ENCODE results near the gene SLC19A2. TPM values are rescaled to one million over a fixed set of nuclear protein-coding genes. Genes with fewer than 3 reads are reported as not detected.

SLC19A2 gene
- total and polyA plus RNA-seq, 2 donors (not counting 3 experiments of a cell fraction or from before 2014, with no cell fraction given), result 5.2 to 5.4 TPM

DNA sequence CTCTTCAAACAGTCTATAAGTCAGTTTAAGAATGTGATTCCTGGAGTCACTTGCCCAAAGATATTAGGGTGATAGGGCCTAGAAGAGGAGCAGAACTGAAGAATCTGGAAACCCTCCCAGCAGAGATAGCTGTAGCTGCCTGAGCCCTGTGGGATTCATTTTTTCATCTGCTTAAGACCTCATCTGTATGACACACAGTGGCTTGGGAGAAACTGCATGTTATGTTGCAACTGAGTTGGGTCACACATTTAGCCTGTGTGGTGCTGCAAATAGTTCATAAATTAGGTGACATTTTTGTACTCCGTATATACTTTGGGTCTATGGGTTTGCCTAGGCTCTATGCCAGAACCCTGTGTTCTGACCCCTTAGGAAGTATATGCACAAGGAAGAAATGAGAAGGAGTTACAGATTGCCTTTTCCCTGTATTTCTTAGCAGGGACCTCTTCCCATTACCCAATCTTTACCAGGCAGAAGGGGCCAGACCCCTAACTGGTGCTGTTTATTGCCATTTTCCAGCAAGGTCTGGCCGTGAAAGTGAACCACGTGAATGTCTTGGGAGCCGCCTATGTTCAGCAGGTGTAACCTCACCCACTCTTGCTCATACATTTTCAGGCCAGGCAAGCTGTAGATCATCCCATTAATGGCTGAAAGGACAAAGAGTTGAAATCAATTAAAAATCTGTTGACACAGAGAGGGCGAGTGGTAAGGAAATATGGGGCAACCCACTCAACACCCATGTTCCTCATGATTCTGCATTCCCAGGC lies 41.9 kb upstream of the SLC19A2 start:
- H3K27me3 ChIP-seq (ENCODE audit: control insufficient read depth in 2 of 2, insufficient read depth in 2 of 2, low read length in 2 of 2), result no peaks in the 10 kb centered on the region
- H3K9me3 ChIP-seq (replicated peaks; ENCODE audit: control insufficient read depth, insufficient read depth, low read length), result no peaks in the 10 kb centered on the region
- H3K4me2 ChIP-seq (ENCODE audit: insufficient read depth, low read length), result no peak overlapping the region
- intact Hi-C loops (cut with micrococcal nuclease) (no loop called here), dilution Hi-C loops (cut with MboI; ENCODE audit: extremely low pct_ligation_motif_present, low sequenced_read_pairs) (no loop called here)
- ChIA-PET POLR2A (no interaction called here), CTCF (no interaction called here)
- no peak overlapping the region for H2AFZ ChIP-seq (ENCODE audit: low read depth, low read length)
- no peaks in the 10 kb centered on the region for H3K9me1 ChIP-seq (replicated peaks; ENCODE audit: control insufficient read depth, extremely low read depth, insufficient read depth, low read length)
- no peak overlapping the region for H3K9ac ChIP-seq (replicated peaks; ENCODE audit: extremely low read depth, insufficient read depth, low read length)
- no peaks in the 10 kb centered on the region for H3K79me2 ChIP-seq (ENCODE audit: control insufficient read depth, insufficient read depth, low read length)
- H3K36me3 ChIP-seq (ENCODE audit: control insufficient read depth in 2 of 2, extremely low read depth in 1 of 2, insufficient read depth in 2 of 2, low read length in 2 of 2), result no peaks in the 10 kb centered on the region
- H4K20me1 ChIP-seq (replicated peaks; ENCODE audit: control insufficient read depth, extremely low read depth, insufficient read depth, low read length), result no peaks in the 10 kb centered on the region
- no peak overlapping the region for H3K4me3 ChIP-seq (replicated peaks in 1 of 3; ENCODE audit: insufficient read depth in 1 of 3, low read depth in 1 of 3, low read length in 3 of 3)
- no peak for TF ChIP-seq MYC (IDR thresholded peaks at IDR 0.05; ENCODE audit: low read depth, low read length)
- no peak for TF ChIP-seq GATA2 (IDR thresholded peaks at IDR 0.05; ENCODE audit: insufficient read depth, insufficient read length, low read depth, low read length)
- no peak for TF ChIP-seq POLR2A (IDR thresholded peaks at IDR 0.05; ENCODE audit: low read depth, low read length)
- TF ChIP-seq JUN (IDR thresholded peaks at IDR 0.05; ENCODE audit: borderline replicate concordance, insufficient read depth, insufficient read length, low read depth), result no peak
- TF ChIP-seq, protein P1, sequence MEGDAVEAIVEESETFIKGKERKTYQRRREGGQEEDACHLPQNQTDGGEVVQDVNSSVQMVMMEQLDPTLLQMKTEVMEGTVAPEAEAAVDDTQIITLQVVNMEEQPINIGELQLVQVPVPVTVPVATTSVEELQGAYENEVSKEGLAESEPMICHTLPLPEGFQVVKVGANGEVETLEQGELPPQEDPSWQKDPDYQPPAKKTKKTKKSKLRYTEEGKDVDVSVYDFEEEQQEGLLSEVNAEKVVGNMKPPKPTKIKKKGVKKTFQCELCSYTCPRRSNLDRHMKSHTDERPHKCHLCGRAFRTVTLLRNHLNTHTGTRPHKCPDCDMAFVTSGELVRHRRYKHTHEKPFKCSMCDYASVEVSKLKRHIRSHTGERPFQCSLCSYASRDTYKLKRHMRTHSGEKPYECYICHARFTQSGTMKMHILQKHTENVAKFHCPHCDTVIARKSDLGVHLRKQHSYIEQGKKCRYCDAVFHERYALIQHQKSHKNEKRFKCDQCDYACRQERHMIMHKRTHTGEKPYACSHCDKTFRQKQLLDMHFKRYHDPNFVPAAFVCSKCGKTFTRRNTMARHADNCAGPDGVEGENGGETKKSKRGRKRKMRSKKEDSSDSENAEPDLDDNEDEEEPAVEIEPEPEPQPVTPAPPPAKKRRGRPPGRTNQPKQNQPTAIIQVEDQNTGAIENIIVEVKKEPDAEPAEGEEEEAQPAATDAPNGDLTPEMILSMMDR (IDR thresholded peaks at IDR 0.05; ENCODE audit: extremely low read depth in 1 of 2, insufficient read depth in 1 of 2, low read depth in 1 of 2, low read length in 2 of 2), result no peak
- TF ChIP-seq EZH2 (IDR thresholded peaks at IDR 0.05; ENCODE audit: borderline replicate concordance, low read depth, low read length, severe bottlenecking), result no peak
- TF ChIP-seq, protein P2, sequence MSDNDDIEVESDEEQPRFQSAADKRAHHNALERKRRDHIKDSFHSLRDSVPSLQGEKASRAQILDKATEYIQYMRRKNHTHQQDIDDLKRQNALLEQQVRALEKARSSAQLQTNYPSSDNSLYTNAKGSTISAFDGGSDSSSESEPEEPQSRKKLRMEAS (IDR thresholded peaks at IDR 0.05; ENCODE audit: insufficient read depth, insufficient read length), result no peak
- no peak for TF ChIP-seq POLR2AphosphoS5 (IDR thresholded peaks at IDR 0.05; ENCODE audit: insufficient read depth, low read depth, low read length)
- TF ChIP-seq FOS (IDR thresholded peaks at IDR 0.05; ENCODE audit: borderline replicate concordance, insufficient read depth, low read length), result no peak
- DNase-seq (ENCODE audit: low read depth, low spot score) (no peak), FAIRE-seq (no peak)
- no TSS peak for BruUV-seq (replicated peaks)
- H3K4me1 ChIP-seq (ENCODE audit: control insufficient read depth, extremely low read depth, insufficient read depth, low read length), result no peaks in the 10 kb centered on the region
- no peak overlapping the region for H3K27ac ChIP-seq (ENCODE audit: insufficient read depth, low read depth, low read length)

Measured in endothelial cell of umbilical vein (primary cell).